GM12878 (cell line): ENCODE measurements around the gene PATE4. TPM values are rescaled to one million over a fixed set of nuclear protein-coding genes. Genes with fewer than 3 reads are reported as not detected.

ENCODE experiments used
- ASH2L ChIP-seq: fragments of 300-600, 200-600 bp; sonication (generic); IDR thresholded peaks from 2 replicates; pipeline ENCODE4 v1.6.1; 2017; ENCODE audit warnings: low read depth, mild to moderate bottlenecking, borderline replicate concordance
- ATF7 ChIP-seq: fragments of 450-650 bp; IDR thresholded peaks from 2 replicates; pipeline ENCODE4 v1.6.1; 2016; ENCODE audit warnings: low read depth, mild to moderate bottlenecking
- BCL11A ChIP-seq: IDR thresholded peaks from 2 replicates; pipeline ENCODE4 v1.6.1; 2011; ENCODE audit warnings: low read depth, low read length
- CBFB ChIP-seq: IDR thresholded peaks from 2 replicates; pipeline ENCODE4 v1.6.1; 2016; ENCODE audit warnings: antibody characterized with exemption, low read depth
- CEBPB ChIP-seq, 2 experiments: fragments of 150-350 bp in 1 of 2; IDR thresholded peaks; 2 replicates each; pipeline ENCODE4 v1.6.1; 2012 to 2014; ENCODE audit warnings: low read depth in 2 of 2, low read length in 2 of 2, borderline replicate concordance in 1 of 2, inconsistent platforms in 1 of 2
- DPF2 ChIP-seq: fragments of 450-650 bp; IDR thresholded peaks from 2 replicates; pipeline ENCODE4 v1.6.1; 2017; ENCODE audit warnings: mild to moderate bottlenecking
- EED ChIP-seq: sonication (generic); IDR thresholded peaks from 2 replicates; pipeline ENCODE4 v1.6.1; 2016; ENCODE audit warnings: antibody characterized with exemption, low read depth
- EGR1 ChIP-seq, 2 experiments: IDR thresholded peaks; 1 replicate in 1 of 2; 2 replicates in 1 of 2; pipeline ENCODE4 v1.6.1; 2011 to 2012; ENCODE audit warnings: low read depth in 2 of 2, low read length in 2 of 2, borderline replicate concordance in 1 of 2, mild to moderate bottlenecking in 1 of 2, moderate library complexity in 1 of 2
- ETV6 ChIP-seq, 2 experiments: fragments of 450-650 bp in 1 of 2; IDR thresholded peaks in 1 of 2; conservative IDR thresholded peaks in 1 of 2; 2 replicates each; pipeline ENCODE4 v1.6.1; 2014; ENCODE audit warnings: antibody characterized with exemption in 1 of 2, borderline replicate concordance in 1 of 2, low read depth in 1 of 2, mild to moderate bottlenecking in 1 of 2, moderate library complexity in 1 of 2
- GABPA ChIP-seq: IDR thresholded peaks from 2 replicates; pipeline ENCODE4 v1.6.1; 2014; ENCODE audit warnings: antibody characterized with exemption, low read depth, mild to moderate bottlenecking, inconsistent platforms
- NFYA ChIP-seq: IDR thresholded peaks from 2 replicates; pipeline ENCODE4 v1.6.1; 2011; ENCODE audit warnings: low read depth, mild to moderate bottlenecking, low read length, improper control_type of control experiment, borderline replicate concordance
- NFYB ChIP-seq: IDR thresholded peaks from 2 replicates; pipeline ENCODE4 v1.6.1; 2011; ENCODE audit warnings: low read depth, mild to moderate bottlenecking, low read length, improper control_type of control experiment, moderate library complexity; ENCODE audit not compliant: insufficient read depth
- POLR2AphosphoS5 ChIP-seq: IDR thresholded peaks from 2 replicates; pipeline ENCODE4 v1.6.1; 2011; ENCODE audit warnings: mild to moderate bottlenecking, low read length, inconsistent platforms
- POU2F2 ChIP-seq: IDR thresholded peaks from 3 replicates; pipeline ENCODE4 v1.6.1; 2011; ENCODE audit warnings: low read depth, mild to moderate bottlenecking, low read length, borderline replicate concordance
- RAD21 ChIP-seq: IDR thresholded peaks from 2 replicates; pipeline ENCODE4 v1.6.1; 2011; ENCODE audit warnings: mild to moderate bottlenecking, low read depth, low read length, moderate library complexity; ENCODE audit not compliant: insufficient read depth
- RAD51 ChIP-seq: fragments of 450-650 bp; IDR thresholded peaks from 2 replicates; pipeline ENCODE4 v1.6.1; 2016; ENCODE audit warnings: moderate library complexity, mild to moderate bottlenecking, inconsistent platforms
- RB1 ChIP-seq: fragments of 450-650 bp; formaldehyde crosslinking; IDR thresholded peaks from 2 replicates; pipeline ENCODE4 v1.6.1; 2017; ENCODE audit warnings: mild to moderate bottlenecking, borderline replicate concordance
- RCOR1 ChIP-seq: conservative IDR thresholded peaks from 2 replicates; pipeline ENCODE4 v1.6.1; 2012; ENCODE audit warnings: low read depth, low read length, improper control_type of control experiment
- RFX5 ChIP-seq: IDR thresholded peaks from 2 replicates; pipeline ENCODE4 v1.6.1; 2011; ENCODE audit warnings: low read depth, low read length, improper control_type of control experiment
- SMAD5 ChIP-seq: IDR thresholded peaks from 2 replicates; pipeline ENCODE4 v1.6.1; 2016; ENCODE audit warnings: antibody characterized with exemption, low read depth
- SREBF1 ChIP-seq: IDR thresholded peaks from 2 replicates; pipeline ENCODE4 v1.6.1; 2012; ENCODE audit warnings: mild to moderate bottlenecking, low read length
- ZNF207 ChIP-seq: fragments of 450-650 bp; IDR thresholded peaks from 2 replicates; pipeline ENCODE4 v1.6.1; 2014; ENCODE audit warnings: antibody characterized with exemption, mild to moderate bottlenecking, borderline replicate concordance
- ZNF24 ChIP-seq: fragments of 450-650 bp; IDR thresholded peaks from 2 replicates; pipeline ENCODE4 v1.6.1; 2017; ENCODE audit warnings: antibody characterized with exemption, mild to moderate bottlenecking
- polyA plus RNA-seq, 11 experiments: library from polyadenylated mRNA; depleted of rRNA in 4 of 11; unstranded in 6 of 11; stranded (reverse) in 5 of 11; fragments of >200 nt; fragmentation: Nextera tagmentation in 4 of 11; fragmentation: Illumina TruSeq in 1 of 11; extraction: Ambion mirVana in 4 of 11; extraction: Trizol in 1 of 11; gene quantifications; 1 replicate in 1 of 11; 2 replicates in 10 of 11; pipeline versions ENCODE4 v1.2.1 to v1.2.3, GENCODE V29; 2011 to 2016; ENCODE audit warnings: inconsistent platforms in 2 of 11, missing spikeins in 2 of 11, low read depth in 1 of 11
- total RNA-seq, 4 experiments: library from RNA; depleted of rRNA in 3 of 4; stranded (reverse); fragments of >200 nt in 3 of 4; fragmentation: Illumina TruSeq in 1 of 4; extraction: Trizol in 1 of 4; gene quantifications; 2 replicates each; pipeline versions ENCODE4 v1.2.1 to v1.2.3, GENCODE V29; 2013 to 2021
- TF ChIP-seq, protein P1 (sequence below): IDR thresholded peaks from 2 replicates; pipeline ENCODE4 v1.6.1; 2011; ENCODE audit warnings: low read depth, low read length, improper control_type of control experiment, borderline replicate concordance
- TF ChIP-seq, protein P2 (sequence below), 3 experiments: IDR thresholded peaks in 2 of 3; conservative IDR thresholded peaks in 1 of 3; 2 replicates each; pipeline ENCODE4 v1.5.1; 2011; ENCODE audit warnings: low read depth in 3 of 3, low read length in 3 of 3, mild to moderate bottlenecking in 3 of 3, control low read depth in 2 of 3, moderate library complexity in 2 of 3, inconsistent platforms in 1 of 3, mixed read lengths in 1 of 3; ENCODE audit not compliant: control insufficient read depth in 2 of 3, insufficient read depth in 1 of 3; ENCODE audit errors: extremely low read depth in 1 of 3
- TF ChIP-seq, protein P3 (sequence below): fragments of 450-650 bp; IDR thresholded peaks from 2 replicates; pipeline ENCODE4 v1.6.1; 2017; ENCODE audit warnings: low read depth, mild to moderate bottlenecking, moderate library complexity

PATE4 gene
- total and polyA plus RNA-seq, 10 of the 15 experiments (the other 5 are each of a cell fraction or from before 2014, with no cell fraction given) = 0.17 TPM; not detected in 9

DNA sequence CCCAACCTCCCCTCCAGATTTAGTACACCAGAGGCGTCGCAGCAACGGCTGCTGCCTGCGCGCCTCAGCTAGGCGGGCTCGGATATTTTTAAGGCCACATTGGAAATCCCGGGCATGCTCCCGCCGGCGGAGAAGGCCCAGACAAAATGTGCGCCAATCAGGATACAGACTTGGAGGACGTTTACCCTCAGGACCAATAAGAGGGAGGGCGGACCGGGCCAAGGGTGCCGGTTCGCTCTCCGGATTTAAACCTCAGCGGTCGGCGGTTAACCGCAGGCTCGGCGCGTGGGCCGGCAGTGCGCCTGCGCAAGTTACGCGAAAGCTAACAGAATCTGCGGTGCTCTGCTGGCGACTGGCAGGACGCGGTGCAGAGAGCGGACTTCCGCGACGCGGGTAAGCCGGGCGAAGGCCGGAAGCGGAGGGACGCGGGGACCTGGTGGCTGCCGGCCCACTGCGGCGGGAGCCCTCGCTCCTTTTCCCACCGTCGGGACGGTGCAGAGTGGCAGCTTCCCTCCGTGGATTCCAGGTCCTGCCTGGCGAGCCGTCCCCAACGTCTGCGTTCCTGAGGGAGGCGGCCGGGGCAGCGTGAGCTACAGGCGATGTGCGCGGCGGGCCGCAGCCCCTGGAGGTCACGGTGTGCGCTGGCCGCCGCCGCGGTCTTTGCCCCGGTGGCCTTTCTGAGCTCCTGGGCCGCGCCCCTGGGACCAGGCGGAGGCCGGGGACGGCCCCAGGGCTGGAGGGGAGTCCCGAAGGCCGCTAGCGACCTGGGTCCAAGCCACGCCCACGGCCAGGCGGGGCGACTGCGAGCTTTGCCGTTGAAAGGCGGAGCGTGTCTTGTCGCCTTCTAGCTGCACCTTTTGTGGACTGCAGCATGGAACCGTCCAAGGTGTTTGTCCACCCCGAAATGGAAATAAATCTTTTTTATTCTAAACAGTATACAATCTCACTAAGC, 54.5 kb downstream of the PATE4 start, which contains the start of gene HYLS1 (continued):
- TF ChIP-seq DPF2 (peak; percentile 97), EGR1 (IDR thresholded peaks at IDR 0.05; ENCODE audit: borderline replicate concordance in 1 of 2, low read depth in 2 of 2, low read length in 2 of 2) (peak in 1 of 2 experiments; percentile 74; a peak in 1 of 3 replicates), ZNF24 (0 out of 2 replicates have a peak, but pooled peaks have one; percentile 25), NFYB (peak; percentile 85), ZNF207 (peak; percentile 89; the same call in 1 of the 2 replicates), RAD51 (no peak), ASH2L (no peak), RB1 (peak; percentile 81; the same call in 1 of the 2 replicates), RFX5 (peak; percentile 54; the same call in 1 of the 2 replicates), SMAD5 (peak; percentile 47; the same call in 1 of the 2 replicates), EED (no peak; the same call in none of the 2 replicates), CEBPB (IDR thresholded peaks at IDR 0.05; ENCODE audit: borderline replicate concordance in 1 of 2, low read depth in 2 of 2, low read length in 2 of 2) (no peak), POU2F2 (peak; percentile 38; the same call in 1 of the 3 replicates), ETV6 (conservative IDR thresholded peaks at IDR 0.05 in 1 of 2, IDR thresholded peaks at IDR 0.05 in 1 of 2; ENCODE audit: borderline replicate concordance in 1 of 2, low read depth in 1 of 2) (no peak), RAD21 (no peak), GABPA (no peak), BCL11A (no peak), SREBF1 (no peak), CBFB (peak; percentile 100), NFYA (no peak), ATF7 (no peak), RCOR1 (no peak), POLR2AphosphoS5 (peak; percentile 77)
- TF ChIP-seq, protein P1, sequence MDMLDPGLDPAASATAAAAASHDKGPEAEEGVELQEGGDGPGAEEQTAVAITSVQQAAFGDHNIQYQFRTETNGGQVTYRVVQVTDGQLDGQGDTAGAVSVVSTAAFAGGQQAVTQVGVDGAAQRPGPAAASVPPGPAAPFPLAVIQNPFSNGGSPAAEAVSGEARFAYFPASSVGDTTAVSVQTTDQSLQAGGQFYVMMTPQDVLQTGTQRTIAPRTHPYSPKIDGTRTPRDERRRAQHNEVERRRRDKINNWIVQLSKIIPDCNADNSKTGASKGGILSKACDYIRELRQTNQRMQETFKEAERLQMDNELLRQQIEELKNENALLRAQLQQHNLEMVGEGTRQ = no peak
- TF ChIP-seq, protein P2, sequence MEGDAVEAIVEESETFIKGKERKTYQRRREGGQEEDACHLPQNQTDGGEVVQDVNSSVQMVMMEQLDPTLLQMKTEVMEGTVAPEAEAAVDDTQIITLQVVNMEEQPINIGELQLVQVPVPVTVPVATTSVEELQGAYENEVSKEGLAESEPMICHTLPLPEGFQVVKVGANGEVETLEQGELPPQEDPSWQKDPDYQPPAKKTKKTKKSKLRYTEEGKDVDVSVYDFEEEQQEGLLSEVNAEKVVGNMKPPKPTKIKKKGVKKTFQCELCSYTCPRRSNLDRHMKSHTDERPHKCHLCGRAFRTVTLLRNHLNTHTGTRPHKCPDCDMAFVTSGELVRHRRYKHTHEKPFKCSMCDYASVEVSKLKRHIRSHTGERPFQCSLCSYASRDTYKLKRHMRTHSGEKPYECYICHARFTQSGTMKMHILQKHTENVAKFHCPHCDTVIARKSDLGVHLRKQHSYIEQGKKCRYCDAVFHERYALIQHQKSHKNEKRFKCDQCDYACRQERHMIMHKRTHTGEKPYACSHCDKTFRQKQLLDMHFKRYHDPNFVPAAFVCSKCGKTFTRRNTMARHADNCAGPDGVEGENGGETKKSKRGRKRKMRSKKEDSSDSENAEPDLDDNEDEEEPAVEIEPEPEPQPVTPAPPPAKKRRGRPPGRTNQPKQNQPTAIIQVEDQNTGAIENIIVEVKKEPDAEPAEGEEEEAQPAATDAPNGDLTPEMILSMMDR (IDR thresholded peaks at IDR 0.05 in 2 of 3, conservative IDR thresholded peaks at IDR 0.05 in 1 of 3; ENCODE audit: control insufficient read depth in 2 of 3, extremely low read depth in 1 of 3, insufficient read depth in 1 of 3, low read depth in 3 of 3, low read length in 3 of 3) = peak; percentile 24 to 39 (median 28); a peak in 4 of 6 replicates
- TF ChIP-seq, protein P3, sequence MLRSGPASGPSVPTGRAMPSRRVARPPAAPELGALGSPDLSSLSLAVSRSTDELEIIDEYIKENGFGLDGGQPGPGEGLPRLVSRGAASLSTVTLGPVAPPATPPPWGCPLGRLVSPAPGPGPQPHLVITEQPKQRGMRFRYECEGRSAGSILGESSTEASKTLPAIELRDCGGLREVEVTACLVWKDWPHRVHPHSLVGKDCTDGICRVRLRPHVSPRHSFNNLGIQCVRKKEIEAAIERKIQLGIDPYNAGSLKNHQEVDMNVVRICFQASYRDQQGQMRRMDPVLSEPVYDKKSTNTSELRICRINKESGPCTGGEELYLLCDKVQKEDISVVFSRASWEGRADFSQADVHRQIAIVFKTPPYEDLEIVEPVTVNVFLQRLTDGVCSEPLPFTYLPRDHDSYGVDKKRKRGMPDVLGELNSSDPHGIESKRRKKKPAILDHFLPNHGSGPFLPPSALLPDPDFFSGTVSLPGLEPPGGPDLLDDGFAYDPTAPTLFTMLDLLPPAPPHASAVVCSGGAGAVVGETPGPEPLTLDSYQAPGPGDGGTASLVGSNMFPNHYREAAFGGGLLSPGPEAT = peak; percentile 44; the same call in 1 of the 2 replicates
